ENCODE data around the gene ZNF346.

The ZNF346 gene

DNA sequence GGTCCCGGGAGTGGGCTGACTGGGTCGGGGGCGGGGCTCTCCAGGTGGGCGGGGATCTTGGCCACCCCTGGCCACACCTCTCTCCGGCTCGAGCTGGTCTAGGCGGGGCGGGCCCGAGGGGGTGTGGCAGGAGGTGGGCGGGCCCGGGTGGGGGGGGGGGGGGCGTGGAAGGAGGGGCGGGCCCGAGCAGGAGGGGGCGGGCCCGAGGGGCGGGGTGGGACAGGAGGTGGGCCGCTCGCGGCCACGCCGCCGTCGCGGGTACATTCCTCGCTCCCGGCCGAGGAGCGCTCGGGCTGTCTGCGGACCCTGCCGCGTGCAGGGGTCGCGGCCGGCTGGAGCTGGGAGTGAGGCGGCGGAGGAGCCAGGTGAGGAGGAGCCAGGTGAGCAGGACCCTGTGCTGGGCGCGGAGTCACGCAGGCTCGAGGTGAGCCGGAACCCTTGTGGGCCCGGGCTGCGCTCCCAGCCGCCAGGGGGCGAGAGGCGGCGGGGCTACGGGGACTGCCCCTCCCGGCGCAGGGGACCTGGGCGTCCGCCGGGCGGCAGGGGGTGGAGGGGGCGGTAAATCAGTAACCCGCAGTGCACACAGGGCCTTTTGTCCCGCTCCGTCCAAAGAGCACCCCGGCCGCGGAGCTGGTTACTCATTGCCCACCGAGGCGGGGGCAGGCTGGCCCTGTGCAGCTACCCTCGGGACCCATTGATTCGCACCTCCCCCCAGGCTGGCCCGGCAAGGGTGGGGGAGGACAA, 64.3 kb downstream of the ZNF346 start, which contains the start of gene FGFR4 (continued):
- 0 out of 2 replicates have a peak, but pooled peaks have one; percentile 46 for TF ChIP-seq ZNF324 (tag by site-specific recombination; IDR thresholded peaks at IDR 0.05)
- TF ChIP-seq ZIC2 (tag by site-specific recombination; IDR thresholded peaks at IDR 0.05), result peak; percentile 63
- TF ChIP-seq ZNF426 (tag by site-specific recombination; IDR thresholded peaks at IDR 0.05), result no peak
- TF ChIP-seq, protein P1, sequence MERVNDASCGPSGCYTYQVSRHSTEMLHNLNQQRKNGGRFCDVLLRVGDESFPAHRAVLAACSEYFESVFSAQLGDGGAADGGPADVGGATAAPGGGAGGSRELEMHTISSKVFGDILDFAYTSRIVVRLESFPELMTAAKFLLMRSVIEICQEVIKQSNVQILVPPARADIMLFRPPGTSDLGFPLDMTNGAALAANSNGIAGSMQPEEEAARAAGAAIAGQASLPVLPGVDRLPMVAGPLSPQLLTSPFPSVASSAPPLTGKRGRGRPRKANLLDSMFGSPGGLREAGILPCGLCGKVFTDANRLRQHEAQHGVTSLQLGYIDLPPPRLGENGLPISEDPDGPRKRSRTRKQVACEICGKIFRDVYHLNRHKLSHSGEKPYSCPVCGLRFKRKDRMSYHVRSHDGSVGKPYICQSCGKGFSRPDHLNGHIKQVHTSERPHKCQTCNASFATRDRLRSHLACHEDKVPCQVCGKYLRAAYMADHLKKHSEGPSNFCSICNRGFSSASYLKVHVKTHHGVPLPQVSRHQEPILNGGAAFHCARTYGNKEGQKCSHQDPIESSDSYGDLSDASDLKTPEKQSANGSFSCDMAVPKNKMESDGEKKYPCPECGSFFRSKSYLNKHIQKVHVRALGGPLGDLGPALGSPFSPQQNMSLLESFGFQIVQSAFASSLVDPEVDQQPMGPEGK (tag by site-specific recombination; IDR thresholded peaks at IDR 0.05), result peak; percentile 76
- TF ChIP-seq SP2 (tag by site-specific recombination; IDR thresholded peaks at IDR 0.05), result peak; percentile 10; the same call in 1 of the 2 replicates
- no peak for TF ChIP-seq GFI1B (tag by site-specific recombination; IDR thresholded peaks at IDR 0.05)
- no peak for TF ChIP-seq ZNF623 (tag by site-specific recombination; IDR thresholded peaks at IDR 0.05)
- TF ChIP-seq ZNF610 (tag by site-specific recombination; IDR thresholded peaks at IDR 0.05; ENCODE audit: borderline replicate concordance), result 0 out of 2 replicates have a peak, but pooled peaks have one; percentile 35
- peak; percentile 83 for TF ChIP-seq KLF9 (tag by site-specific recombination; IDR thresholded peaks at IDR 0.05; ENCODE audit: low read depth)
- TF ChIP-seq ZSCAN30 (tag by site-specific recombination; IDR thresholded peaks at IDR 0.05), result 0 out of 2 replicates have a peak, but pooled peaks have one; percentile 18
- TF ChIP-seq ZNF777 (tag by site-specific recombination; IDR thresholded peaks at IDR 0.05; ENCODE audit: borderline replicate concordance), result peak; percentile 96
- TF ChIP-seq, protein P2, sequence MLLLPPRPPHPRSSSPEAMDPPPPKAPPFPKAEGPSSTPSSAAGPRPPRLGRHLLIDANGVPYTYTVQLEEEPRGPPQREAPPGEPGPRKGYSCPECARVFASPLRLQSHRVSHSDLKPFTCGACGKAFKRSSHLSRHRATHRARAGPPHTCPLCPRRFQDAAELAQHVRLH (tag by site-specific recombination; IDR thresholded peaks at IDR 0.05), result peak; percentile 42; the same call in 1 of the 2 replicates
- TF ChIP-seq, protein P3, sequence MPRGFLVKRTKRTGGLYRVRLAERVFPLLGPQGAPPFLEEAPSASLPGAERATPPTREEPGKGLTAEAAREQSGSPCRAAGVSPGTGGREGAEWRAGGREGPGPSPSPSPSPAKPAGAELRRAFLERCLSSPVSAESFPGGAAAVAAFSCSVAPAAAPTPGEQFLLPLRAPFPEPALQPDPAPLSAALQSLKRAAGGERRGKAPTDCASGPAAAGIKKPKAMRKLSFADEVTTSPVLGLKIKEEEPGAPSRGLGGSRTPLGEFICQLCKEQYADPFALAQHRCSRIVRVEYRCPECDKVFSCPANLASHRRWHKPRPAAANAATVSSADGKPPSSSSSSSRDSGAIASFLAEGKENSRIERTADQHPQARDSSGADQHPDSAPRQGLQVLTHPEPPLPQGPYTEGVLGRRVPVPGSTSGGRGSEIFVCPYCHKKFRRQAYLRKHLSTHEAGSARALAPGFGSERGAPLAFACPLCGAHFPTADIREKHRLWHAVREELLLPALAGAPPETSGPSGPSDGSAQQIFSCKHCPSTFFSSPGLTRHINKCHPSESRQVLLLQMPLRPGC (tag by site-specific recombination; IDR thresholded peaks at IDR 0.05), result 0 out of 2 replicates have a peak, but pooled peaks have one; percentile 28
- peak; percentile 21; the same call in 1 of the 2 replicates for TF ChIP-seq ZNF596 (tag by site-specific recombination; IDR thresholded peaks at IDR 0.05)
- TF ChIP-seq, protein P4, sequence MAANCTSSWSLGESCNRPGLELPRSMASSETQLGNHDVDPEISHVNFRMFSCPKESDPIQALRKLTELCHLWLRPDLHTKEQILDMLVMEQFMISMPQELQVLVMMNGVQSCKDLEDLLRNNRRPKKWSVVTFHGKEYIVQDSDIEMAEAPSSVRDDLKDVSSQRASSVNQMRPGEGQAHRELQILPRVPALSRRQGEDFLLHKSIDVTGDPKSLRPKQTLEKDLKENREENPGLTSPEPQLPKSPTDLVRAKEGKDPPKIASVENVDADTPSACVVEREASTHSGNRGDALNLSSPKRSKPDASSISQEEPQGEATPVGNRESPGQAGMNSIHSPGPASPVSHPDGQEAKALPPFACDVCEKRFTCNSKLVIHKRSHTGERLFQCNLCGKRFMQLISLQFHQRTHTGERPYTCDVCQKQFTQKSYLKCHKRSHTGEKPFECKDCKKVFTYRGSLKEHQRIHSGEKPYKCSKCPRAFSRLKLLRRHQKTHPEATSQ (tag by site-specific recombination; IDR thresholded peaks at IDR 0.05), result peak; percentile 91
- peak; percentile 71 for TF ChIP-seq ZNF423 (tag by site-specific recombination; IDR thresholded peaks at IDR 0.05)
- peak; percentile 75 for TF ChIP-seq SP3 (tag by site-specific recombination; IDR thresholded peaks at IDR 0.05)
- peak; percentile 80 for TF ChIP-seq GLIS1 (tag by site-specific recombination; IDR thresholded peaks at IDR 0.05)
- TF ChIP-seq ZNF501 (tag by site-specific recombination; IDR thresholded peaks at IDR 0.05), result no peak
- TF ChIP-seq ZNF707 (tag by site-specific recombination; IDR thresholded peaks at IDR 0.05), result no peak
- TF ChIP-seq KLF8 (tag by site-specific recombination; IDR thresholded peaks at IDR 0.05), result peak; percentile 68
- TF ChIP-seq ZBTB17 (tag by site-specific recombination; IDR thresholded peaks at IDR 0.05), result no peak
- TF ChIP-seq, protein P5, sequence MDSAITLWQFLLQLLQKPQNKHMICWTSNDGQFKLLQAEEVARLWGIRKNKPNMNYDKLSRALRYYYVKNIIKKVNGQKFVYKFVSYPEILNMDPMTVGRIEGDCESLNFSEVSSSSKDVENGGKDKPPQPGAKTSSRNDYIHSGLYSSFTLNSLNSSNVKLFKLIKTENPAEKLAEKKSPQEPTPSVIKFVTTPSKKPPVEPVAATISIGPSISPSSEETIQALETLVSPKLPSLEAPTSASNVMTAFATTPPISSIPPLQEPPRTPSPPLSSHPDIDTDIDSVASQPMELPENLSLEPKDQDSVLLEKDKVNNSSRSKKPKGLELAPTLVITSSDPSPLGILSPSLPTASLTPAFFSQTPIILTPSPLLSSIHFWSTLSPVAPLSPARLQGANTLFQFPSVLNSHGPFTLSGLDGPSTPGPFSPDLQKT (IDR thresholded peaks at IDR 0.05; ENCODE audit: borderline replicate concordance, low read depth, low read length), result no peak
- peak; percentile 66 for TF ChIP-seq ZNF2 (tag by site-specific recombination; IDR thresholded peaks at IDR 0.05)
- no peak for TF ChIP-seq ZBTB21 (tag by site-specific recombination; IDR thresholded peaks at IDR 0.05)
- TF ChIP-seq ZNF354C (tag by site-specific recombination; IDR thresholded peaks at IDR 0.05; ENCODE audit: borderline replicate concordance, low read depth), result no peak
- TF ChIP-seq, protein P6, sequence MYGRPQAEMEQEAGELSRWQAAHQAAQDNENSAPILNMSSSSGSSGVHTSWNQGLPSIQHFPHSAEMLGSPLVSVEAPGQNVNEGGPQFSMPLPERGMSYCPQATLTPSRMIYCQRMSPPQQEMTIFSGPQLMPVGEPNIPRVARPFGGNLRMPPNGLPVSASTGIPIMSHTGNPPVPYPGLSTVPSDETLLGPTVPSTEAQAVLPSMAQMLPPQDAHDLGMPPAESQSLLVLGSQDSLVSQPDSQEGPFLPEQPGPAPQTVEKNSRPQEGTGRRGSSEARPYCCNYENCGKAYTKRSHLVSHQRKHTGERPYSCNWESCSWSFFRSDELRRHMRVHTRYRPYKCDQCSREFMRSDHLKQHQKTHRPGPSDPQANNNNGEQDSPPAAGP (tag by site-specific recombination; IDR thresholded peaks at IDR 0.05), result peak; percentile 81; the same call in 1 of the 2 replicates
- TF ChIP-seq, protein P7, sequence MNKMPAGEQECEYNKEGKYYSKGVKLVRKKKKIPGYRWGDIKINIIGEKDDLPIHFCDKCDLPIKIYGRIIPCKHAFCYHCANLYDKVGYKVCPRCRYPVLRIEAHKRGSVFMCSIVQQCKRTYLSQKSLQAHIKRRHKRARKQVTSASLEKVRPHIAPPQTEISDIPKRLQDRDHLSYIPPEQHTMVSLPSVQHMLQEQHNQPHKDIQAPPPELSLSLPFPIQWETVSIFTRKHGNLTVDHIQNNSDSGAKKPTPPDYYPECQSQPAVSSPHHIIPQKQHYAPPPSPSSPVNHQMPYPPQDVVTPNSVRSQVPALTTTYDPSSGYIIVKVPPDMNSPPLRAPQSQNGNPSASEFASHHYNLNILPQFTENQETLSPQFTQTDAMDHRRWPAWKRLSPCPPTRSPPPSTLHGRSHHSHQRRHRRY (tag by site-specific recombination; IDR thresholded peaks at IDR 0.05), result no peak
- no peak for TF ChIP-seq ZNF133 (tag by site-specific recombination; IDR thresholded peaks at IDR 0.05)
- no peak for TF ChIP-seq ZNF211 (tag by site-specific recombination; IDR thresholded peaks at IDR 0.05; ENCODE audit: low read depth)
- TF ChIP-seq ZBTB8A (tag by site-specific recombination; IDR thresholded peaks at IDR 0.05), result peak; percentile 84
- no peak for TF ChIP-seq ZNF248 (tag by site-specific recombination; IDR thresholded peaks at IDR 0.05)

Measured in HEK293 (cell line).